WI38 (cell line): ENCODE data around the gene LRGUK.

Experiments used
- H3K4me3 ChIP-seq: 2 replicates; pipeline ENCODE4 v1.5.1; 2011; ENCODE audit warnings: low read depth, mild to moderate bottlenecking, control low read depth, low read length
- CTCF ChIP-seq: IDR thresholded peaks from 2 replicates; pipeline ENCODE4 v1.5.1; 2012; ENCODE audit warnings: low read depth, mild to moderate bottlenecking, control low read depth, low read length

LRGUK gene

GRCh38 chr7:134153493-134154136, 26.5 kb downstream of the LRGUK start:
- no peak for TF ChIP-seq CTCF
- H3K4me3 ChIP-seq, result no peak overlapping the region

GRCh38 chr7:134154581-134155130, 27.5 kb downstream of the LRGUK start:
- no peak for TF ChIP-seq CTCF
- no peak overlapping the region for H3K4me3 ChIP-seq

- H3K4me3 ChIP-seq, result no peak overlapping the region
- TF ChIP-seq CTCF, result no peak
These were observed 28.1 kb downstream of the LRGUK start for GRCh38 chr7:134155206-134155605.

- no peak overlapping the region for H3K4me3 ChIP-seq
- TF ChIP-seq CTCF, result no peak
These were observed 28.7 kb downstream of the LRGUK start for GRCh38 chr7:134155871-134156270.

- H3K4me3 ChIP-seq, result no peak overlapping the region
- TF ChIP-seq CTCF, result no peak
These were observed 38.1 kb downstream of the LRGUK start for GRCh38 chr7:134165252-134165651.

GRCh38 chr7:134167250-134167649, 40.1 kb downstream of the LRGUK start:
- H3K4me3 ChIP-seq, result no peak overlapping the region
- no peak for TF ChIP-seq CTCF

- no peak for TF ChIP-seq CTCF
- no peak overlapping the region for H3K4me3 ChIP-seq
These were observed 40.7 kb downstream of the LRGUK start for GRCh38 chr7:134167841-134168240.
